Myocyte (in vitro differentiated cells): ENCODE data around the gene C21orf91. TPM values are rescaled to one million over a fixed set of nuclear protein-coding genes. Genes with fewer than 3 reads are reported as not detected.
A peak's percentile ranks its signal among the peaks of the same experiment; 100 is the strongest.

Source experiments
- DNase-seq: peaks from one replicate; pipeline ENCODE4 v3.0.0-alpha.2; 2012; ENCODE audit warnings: low read depth
- total RNA-seq: library from RNA; depleted of rRNA; stranded (reverse); fragments of >200 nt; gene quantifications from 2 replicates; pipeline ENCODE4 v1.2.3, GENCODE V29; 2014

The C21orf91 gene
- total RNA-seq, 1 donor from 2014 or later, result 19.1 TPM

DNA sequence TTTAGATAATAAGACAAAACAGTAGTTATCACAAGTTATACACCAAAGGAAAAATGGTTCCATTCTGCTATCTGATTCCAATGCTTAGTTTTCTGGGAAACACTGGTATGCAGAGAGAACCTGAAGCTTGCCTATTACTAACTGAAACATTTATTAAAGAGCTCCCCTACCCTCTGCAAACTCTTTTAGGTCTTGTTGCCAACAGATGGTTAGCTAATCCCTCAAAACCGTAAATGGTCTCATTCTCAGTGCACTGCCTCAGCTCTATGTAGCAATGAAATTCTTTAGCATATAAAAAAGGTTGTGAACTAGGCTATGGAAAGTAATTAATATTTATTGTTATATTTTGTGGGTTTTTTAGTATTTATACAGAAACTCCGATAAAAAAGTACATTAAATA, 20.4 kb downstream of the C21orf91 start:
- DNase-seq, result peak; percentile 52

DNA sequence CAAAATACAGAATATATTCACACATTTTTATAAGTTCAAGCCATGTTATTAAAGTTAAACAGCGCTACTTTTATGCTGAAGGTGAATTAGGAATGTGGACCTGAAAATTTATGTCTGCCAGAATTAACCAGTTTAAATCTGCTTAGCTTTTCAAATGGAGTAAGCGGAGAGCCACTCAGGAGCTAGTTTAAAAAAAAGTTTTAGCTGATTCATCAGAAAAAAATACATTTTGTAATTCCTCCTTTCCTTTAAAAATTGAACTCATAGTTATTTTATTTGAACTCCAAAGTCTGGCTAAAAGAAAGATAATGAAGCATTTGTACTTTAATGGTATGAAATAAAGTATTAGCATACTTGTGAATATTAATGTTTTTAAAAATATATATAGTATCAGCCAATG, 21.2 kb downstream of the C21orf91 start:
- no peak for DNase-seq

GRCh38 chr21:17796503-17796902, 22.7 kb downstream of the C21orf91 start:
- no peak for DNase-seq

DNA sequence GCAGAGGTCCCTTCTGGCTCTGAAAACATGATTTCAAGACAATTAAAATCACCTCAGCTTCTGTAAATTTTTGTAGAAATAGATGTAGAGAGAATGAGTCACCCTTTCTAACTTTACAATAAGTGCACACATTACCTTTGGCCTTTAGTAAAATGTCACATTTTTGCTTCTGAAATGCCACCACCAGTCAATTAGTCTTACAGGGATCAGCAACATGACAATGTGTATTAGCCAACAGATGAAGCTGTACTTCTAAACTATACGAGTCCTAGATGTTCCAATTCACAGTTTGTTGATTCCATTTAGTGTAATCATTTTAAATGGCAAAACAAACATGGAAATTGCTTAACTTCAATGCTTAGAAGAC, 23.1 kb downstream of the C21orf91 start:
- no peak for DNase-seq

GRCh38 chr21:17795146-17796036, 23.8 kb downstream of the C21orf91 start:
- DNase-seq, result no peak

DNA sequence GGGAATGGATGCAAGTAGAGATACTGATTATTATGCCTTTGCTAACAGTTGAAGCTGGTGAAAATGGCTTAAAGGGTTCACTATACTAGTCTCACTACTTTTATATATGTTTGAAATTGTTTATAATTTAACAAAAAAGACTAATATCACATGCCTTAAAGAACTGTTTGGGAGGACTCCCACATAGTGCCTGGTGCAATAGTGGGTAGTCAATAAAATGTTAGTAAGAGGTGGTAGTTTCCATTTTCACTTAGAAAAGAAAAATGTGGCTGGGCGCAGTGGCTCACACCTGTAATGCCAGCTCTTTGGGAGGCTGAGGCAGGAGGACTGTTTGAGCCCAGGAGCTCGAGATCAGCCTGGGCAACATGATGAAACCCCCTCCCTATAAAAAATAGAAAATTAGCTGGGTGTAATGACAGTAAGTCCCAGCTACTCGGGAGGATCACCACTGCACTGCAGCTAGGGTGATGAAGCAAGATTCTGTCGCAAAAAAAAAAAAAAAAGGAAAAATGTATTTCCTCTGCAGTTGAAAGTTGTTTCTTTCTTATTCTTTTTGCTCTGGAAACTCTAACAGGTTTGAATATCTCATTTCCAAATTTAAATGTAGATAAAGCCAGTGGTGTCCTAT, 24.5 kb downstream of the C21orf91 start:
- DNase-seq, result no peak

- DNase-seq, result peak; percentile 15
These were observed 25.7 kb downstream of the C21orf91 start for GRCh38 chr21:17793246-17794123.

DNA sequence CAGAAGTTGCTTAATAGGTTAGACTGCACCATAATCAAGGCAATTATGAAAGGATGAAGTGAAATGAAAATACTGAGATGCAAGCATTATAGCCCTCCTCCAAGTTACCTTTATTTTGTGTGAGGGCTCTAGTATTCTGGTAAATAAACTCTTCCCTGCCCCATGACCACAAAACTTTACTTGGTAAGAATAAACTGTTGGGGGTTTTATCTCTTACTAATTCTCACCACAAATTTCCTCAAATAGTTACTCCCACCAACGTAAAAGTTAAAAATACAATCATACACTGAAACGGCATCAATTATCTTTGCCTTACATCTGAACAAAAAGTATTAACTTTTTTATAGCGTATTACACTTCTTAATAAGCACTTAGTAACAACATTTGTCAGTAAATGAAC, 29.5 kb downstream of the C21orf91 start:
- DNase-seq, result no peak

DNA sequence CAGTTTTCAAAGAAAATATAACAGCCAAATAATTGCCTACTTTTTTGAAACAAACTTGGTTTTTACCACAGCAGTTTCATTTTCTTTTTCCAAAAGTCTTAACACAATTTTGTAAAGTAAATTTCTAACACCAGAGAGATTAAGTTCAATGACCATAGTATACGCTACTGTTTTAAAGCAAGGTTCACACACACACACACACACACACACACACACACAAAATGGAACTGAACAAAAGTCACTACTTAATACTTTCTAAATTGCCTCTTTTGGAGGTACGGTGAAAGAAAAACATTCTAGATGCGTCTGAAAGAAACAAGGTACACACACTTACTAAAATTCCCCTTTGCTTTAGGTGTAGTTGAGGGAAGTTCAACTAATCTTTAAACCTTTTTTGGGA, 30.1 kb downstream of the C21orf91 start:
- DNase-seq, result no peak

GRCh38 chr21:17786851-17787181, 32.3 kb downstream of the C21orf91 start:
- no peak for DNase-seq

GRCh38 chr21:17786071-17786850, 32.9 kb downstream of the C21orf91 start:
- DNase-seq, result no peak

DNA sequence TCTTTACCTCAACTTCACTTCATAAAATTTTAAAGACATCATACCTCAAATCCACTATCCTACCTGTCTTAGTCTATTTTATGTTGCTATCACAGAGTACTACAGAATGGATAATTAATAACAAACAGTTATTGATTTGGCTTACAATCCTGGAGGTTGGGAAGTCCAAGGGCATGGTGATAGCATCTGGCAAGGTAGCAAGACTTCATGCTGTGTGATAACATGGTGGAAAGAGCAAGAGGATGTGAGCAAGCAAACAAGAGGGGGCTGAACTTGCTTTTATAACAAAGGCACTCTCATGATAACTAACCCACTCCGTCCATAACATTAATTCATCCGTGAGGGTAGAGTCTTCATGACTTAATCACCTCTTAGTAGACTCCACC, 33.8 kb downstream of the C21orf91 start:
- DNase-seq, result no peak

DNA sequence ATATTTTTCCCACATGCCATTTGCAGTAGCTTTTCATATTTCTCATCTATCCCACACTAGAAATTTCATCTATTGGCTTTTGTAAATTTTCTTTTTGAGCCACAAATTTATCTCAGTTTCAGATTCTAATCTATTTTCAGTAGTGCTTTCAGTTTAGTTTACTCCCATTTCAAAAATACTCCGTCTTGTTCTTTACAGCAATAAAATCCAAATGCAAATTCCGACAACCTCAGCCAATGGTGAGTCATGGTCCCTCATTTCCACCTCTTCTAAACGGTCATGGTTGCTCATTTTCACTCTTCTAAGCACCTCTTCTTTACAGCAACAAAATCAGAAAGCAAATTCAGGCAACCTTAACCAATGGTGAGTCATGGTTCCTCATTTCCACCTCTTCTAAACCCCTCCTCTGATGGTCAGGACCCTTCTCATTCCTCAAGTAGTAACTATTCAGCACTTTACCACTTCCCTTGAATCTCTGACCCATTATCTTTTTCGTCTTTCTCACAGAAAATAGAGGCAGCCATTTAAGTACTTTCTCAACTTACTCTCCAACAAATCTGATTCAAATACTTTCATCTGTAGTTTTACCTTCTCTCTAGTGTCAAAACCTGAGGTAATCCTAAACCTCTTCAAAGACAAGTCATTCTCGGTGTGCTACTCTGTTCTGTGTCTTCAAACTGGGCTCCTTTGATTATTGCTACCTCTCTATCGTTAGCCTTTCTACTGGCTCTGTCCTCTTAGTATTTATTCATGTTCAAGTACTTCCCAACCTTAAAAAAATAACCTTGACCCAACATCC, 34.4 kb downstream of the C21orf91 start:
- no peak for DNase-seq

- DNase-seq, result no peak
These were observed 35.0 kb downstream of the C21orf91 start for GRCh38 chr21:17784180-17784598.

GRCh38 chr21:17783481-17784179, 35.5 kb downstream of the C21orf91 start:
- DNase-seq, result no peak

DNA sequence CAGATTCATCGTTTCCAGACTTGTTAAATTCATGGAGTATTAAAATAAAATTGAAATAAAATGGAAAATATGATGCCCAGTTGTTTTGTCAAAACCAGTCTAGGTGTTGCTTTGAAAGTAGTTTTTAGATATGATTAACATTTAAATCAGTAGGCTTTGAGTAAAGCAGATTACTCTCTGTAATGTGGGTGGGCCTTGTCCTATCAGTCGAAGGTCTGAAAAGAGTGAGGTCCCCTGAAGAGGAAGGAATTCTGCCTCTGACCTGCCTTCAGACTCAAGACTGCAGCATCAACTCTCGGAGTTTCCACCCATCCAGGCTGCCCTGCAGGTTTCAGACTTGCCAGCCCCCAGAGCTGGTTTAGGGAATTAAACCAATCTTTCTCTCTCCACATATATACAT, 36.2 kb downstream of the C21orf91 start:
- no peak for DNase-seq

- no peak for DNase-seq
These were observed 37.1 kb downstream of the C21orf91 start for GRCh38 chr21:17782051-17782450.

- no peak for DNase-seq
These were observed 37.6 kb downstream of the C21orf91 start for GRCh38 chr21:17781524-17781923.

DNA sequence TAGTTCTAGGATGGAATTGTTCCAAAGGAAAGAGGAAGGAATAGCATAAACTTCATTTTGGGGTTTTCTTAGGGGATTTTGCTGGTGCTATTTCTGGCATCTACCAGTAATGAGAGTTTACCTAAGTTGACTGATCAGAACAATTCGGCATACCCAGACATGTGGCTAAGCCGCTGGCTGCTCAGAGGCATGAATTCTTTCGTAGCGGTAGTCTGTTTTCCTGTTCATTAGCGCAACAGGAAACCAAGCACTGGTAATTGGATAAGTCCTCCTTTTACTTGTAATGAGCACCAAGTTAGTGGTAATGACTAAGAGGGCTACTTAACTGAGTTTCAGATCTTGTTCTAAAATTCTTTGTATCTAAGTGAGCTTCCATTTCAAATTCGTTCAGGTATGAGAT, 38.6 kb downstream of the C21orf91 start:
- no peak for DNase-seq

- DNase-seq, result no peak
These were observed 39.2 kb downstream of the C21orf91 start for GRCh38 chr21:17779980-17780379.
